Measurements from ENCODE around the gene CACUL1. TPM values are rescaled to one million over a fixed set of nuclear protein-coding genes. Genes with fewer than 3 reads are reported as not detected.
"Not testable (repeated sequence)": the region's sequence is repeated elsewhere in the genome, so short reads cannot be mapped to it uniquely, and the experiment has no call there.

The CACUL1 gene
- 16.0 TPM for polyA plus RNA-seq (2013, experiment 1 of 2)
- polyA plus RNA-seq (2013, experiment 2 of 2) = 18.2 TPM

DNA sequence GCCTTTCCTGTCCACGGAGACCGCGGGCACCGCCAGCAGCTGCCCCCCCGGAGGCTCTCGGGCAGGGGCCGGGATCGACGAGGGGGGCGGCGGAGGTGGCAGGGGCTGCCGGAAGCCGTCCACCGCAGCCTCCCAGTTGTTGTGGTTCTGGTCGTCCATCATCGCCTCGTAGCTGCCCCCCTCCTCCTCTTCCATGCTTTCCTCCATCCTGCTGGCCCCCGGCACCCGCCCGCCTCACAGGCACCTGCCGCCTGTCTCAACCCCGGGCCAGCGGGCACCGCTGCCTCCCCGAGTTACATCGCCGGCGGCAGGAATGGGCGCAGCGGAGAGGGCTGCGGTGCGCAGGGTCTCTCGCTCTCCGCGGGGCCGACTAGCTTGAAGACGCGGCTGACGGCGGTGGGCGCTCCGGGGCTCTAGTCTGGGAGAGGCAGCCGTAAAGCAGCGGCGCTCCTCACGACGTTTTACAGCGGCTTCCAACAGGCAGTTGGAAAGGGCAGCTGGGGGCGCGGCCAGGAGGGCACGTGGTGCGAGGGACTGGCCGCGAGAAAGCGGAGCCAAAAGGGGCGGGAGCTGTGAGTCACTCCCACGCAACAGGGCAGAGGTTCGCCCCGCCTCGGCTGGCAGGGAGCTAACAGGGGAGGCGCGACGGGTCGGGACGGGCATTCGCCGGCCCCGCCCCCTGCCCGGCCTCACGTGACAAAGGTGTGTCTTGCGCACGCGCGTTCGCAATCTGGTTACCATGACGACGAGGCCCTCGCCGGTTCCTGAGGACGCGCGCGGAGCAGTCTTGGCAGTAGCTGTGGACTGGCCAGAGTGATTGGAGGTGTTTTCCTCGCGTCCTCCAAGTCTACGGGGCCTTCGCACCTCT is at the start of gene CACUL1:
TSS of gene CACUL1 (minus strand) at position 415 of the 868 bp plus-strand sequence. CDS start at position 207, 208 bp downstream.
- Histone ChIP-seq H3K9me3 (ENCODE audit: insufficient read depth, low read depth, low read length) (no peaks in the 10 kb centered on the region), H3K4me1 (ENCODE audit: insufficient read depth, low read length) (peaks cover 8% of the 10 kb centered on the region), H3K9ac (ENCODE audit: low read depth, low read length) (peak within 1 kb of the TSS; percentile 91), H3K27me3 (ENCODE audit: insufficient read depth, low read length) (peaks cover 14% of the 10 kb centered on the region; the same call in 1 of the 2 replicates), H3K36me3 (ENCODE audit: insufficient read depth, low read length) (no peaks in the 10 kb centered on the region), H3K27ac (ENCODE audit: low read depth, low read length) (peak within 1 kb of the TSS; percentile 91), H3K4me3 (ENCODE audit: low read length) (peak within 1 kb of the TSS; percentile 98)
- under 1% methylated on average over 87 of the region's 87 CpGs for WGBS

DNA sequence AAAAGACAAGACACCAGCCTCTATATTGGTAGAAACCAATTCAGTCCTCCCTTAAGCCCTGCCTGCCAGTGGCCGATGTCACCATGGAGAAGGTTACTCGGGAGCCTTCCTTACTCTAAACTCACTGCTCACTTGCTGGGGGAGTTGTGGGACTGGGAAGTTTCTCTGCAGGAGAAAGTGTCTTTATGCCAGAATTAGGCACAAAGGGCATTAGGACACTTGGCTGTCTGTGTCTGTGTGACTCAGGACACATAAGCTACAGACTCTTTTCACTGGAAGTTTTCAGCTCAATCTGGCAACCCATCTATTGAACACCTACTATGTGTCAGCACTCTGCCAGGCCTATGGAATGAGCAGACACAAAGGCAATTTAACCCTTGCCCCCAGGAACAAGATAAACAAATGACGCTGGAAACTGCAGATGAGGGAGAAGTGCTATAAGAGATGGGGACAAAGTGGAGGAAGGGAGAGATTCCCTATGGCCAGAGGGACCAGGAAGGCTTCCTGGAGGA is 49.5 kb upstream of the CACUL1 start:
- Histone ChIP-seq H3K4me1 (ENCODE audit: insufficient read depth, low read length) (no peaks in the 10 kb centered on the region), H3K9me3 (ENCODE audit: insufficient read depth, low read depth, low read length) (no peaks in the 10 kb centered on the region), H3K9ac (ENCODE audit: low read depth, low read length) (no peak overlapping the region), H3K4me3 (ENCODE audit: low read length) (no peak overlapping the region), H3K36me3 (ENCODE audit: insufficient read depth, low read length) (no peaks in the 10 kb centered on the region), H3K27me3 (ENCODE audit: insufficient read depth, low read length) (no peaks in the 10 kb centered on the region), H3K27ac (ENCODE audit: low read depth, low read length) (no peak overlapping the region)
- WGBS = 51% methylated on average over 1 of the region's 3 CpGs

DNA sequence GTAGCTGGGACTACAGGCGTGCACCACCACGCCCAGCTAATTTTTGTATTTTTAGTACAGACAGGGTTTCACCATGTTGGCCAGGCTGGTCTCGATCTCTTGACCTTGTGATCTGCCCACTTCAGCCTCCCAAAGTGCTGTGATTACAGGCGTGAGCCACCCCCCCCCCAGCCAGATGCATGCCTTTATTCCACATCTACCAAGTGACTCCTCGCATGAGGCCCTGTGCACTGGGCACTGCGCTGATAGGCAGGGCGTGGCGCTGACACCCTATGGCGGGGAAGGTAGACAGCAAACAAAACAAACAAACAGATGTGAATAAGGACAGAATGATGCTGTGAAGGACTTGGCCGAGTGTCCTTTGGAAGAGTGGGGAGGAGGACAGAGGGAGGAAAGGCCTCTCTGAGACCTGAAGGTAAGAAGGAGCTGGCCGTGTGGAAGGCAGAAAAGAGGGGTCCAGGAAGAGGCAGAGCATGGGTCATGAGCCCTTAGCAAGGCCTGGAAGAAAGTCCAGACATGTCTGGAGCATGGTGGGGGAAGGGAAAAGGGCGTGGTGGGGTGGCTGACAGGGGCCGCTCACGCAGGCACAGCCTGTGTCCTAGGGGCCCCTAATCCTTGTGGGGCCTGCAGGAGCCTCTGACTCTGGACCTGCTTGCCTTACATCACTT is 47.5 kb upstream of the CACUL1 start:
- no peaks in the 10 kb centered on the region for H3K27me3 ChIP-seq (ENCODE audit: insufficient read depth, low read length)
- H3K9ac ChIP-seq (ENCODE audit: low read depth, low read length) = no peak overlapping the region
- no peaks in the 10 kb centered on the region for H3K36me3 ChIP-seq (ENCODE audit: insufficient read depth, low read length)
- no peaks in the 10 kb centered on the region for H3K9me3 ChIP-seq (ENCODE audit: insufficient read depth, low read depth, low read length)
- WGBS = 90% methylated on average over 14 of the region's 14 CpGs
- H3K4me3 ChIP-seq (ENCODE audit: low read length) = no peak overlapping the region
- no peaks in the 10 kb centered on the region for H3K4me1 ChIP-seq (ENCODE audit: insufficient read depth, low read length)
- no peak overlapping the region for H3K27ac ChIP-seq (ENCODE audit: low read depth, low read length)

DNA sequence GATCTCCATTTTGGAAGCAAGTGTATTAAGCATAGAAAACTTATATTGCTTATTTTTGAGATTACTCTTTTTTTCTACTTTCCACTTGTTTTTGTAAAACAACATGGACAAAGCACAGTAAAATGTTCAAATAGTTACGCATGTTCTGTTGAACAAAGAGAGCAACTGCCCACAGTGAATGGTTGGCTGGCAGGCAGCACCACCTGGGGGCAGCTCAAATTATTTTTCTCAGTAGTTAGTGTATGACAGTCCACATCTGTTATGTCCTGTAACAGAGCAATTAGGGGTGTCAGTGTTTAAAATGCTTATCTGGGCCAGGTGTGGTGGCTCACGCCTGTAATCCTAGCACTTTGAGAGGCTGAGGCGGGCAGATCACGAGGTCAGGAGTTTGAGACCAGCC is 46.1 kb upstream of the CACUL1 start:
- WGBS = 93% methylated on average over 4 of the region's 4 CpGs
- no peak overlapping the region for H3K27ac ChIP-seq (ENCODE audit: low read depth, low read length)
- H3K27me3 ChIP-seq (ENCODE audit: insufficient read depth, low read length) = no peaks in the 10 kb centered on the region
- no peaks in the 10 kb centered on the region for H3K4me1 ChIP-seq (ENCODE audit: insufficient read depth, low read length)
- no peak overlapping the region for H3K9ac ChIP-seq (ENCODE audit: low read depth, low read length)
- no peaks in the 10 kb centered on the region for H3K9me3 ChIP-seq (ENCODE audit: insufficient read depth, low read depth, low read length)
- H3K4me3 ChIP-seq (ENCODE audit: low read length) = no peak overlapping the region
- no peaks in the 10 kb centered on the region for H3K36me3 ChIP-seq (ENCODE audit: insufficient read depth, low read length)

DNA sequence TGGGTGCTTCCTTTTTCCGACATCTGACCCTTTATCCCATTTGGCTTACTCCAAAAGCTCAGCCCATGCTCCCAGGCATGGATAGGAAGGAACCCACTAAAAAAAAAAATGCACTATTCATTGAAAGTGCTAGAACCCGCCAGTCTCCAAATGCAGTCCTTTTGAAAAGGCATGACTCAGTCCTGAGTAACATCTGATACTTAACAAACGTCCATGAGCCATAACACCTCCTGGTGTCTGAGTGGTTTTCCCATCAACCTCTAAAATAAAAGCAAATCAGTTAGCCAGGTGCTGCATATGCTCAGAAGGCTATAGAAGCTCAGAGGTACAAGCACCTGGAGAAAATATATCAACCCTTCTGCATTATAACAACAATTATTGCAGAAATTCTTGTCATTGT is 45.0 kb upstream of the CACUL1 start:
- no peaks in the 10 kb centered on the region for H3K4me1 ChIP-seq (ENCODE audit: insufficient read depth, low read length)
- no peaks in the 10 kb centered on the region for H3K36me3 ChIP-seq (ENCODE audit: insufficient read depth, low read length)
- no peaks in the 10 kb centered on the region for H3K27me3 ChIP-seq (ENCODE audit: insufficient read depth, low read length)
- H3K9me3 ChIP-seq (ENCODE audit: insufficient read depth, low read depth, low read length) = no peaks in the 10 kb centered on the region
- no peak overlapping the region for H3K27ac ChIP-seq (ENCODE audit: low read depth, low read length)
- no peak overlapping the region for H3K4me3 ChIP-seq (ENCODE audit: low read length)
- WGBS = 79% methylated on average over 3 of the region's 3 CpGs
- H3K9ac ChIP-seq (ENCODE audit: low read depth, low read length) = no peak overlapping the region

DNA sequence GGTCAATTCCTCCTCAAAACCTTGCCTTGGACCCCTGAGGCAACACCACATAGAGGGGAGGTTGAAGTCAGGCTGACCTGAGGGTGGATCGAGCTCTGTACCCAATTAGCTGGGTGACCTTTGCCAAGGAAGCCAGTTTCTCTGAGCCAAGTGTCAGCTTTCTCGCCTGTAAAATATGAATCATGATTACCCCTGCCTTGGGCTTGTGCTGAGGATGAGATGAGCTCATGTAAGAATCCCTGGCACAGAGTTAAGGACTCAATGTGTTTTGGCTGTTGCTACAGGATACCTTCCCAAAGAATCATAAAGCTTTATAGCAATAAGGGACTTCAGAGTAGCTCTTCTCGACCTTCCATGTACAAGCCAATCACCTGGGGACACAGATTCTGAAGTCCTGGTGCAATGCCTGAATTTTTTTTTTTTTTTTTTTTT is 43.5 kb upstream of the CACUL1 start:
- Histone ChIP-seq H3K4me1 (ENCODE audit: insufficient read depth, low read length) (no peaks in the 10 kb centered on the region), H3K36me3 (ENCODE audit: insufficient read depth, low read length) (no peaks in the 10 kb centered on the region), H3K27ac (ENCODE audit: low read depth, low read length) (no peak overlapping the region), H3K9me3 (ENCODE audit: insufficient read depth, low read depth, low read length) (no peaks in the 10 kb centered on the region), H3K4me3 (ENCODE audit: low read length) (no peak overlapping the region), H3K27me3 (ENCODE audit: insufficient read depth, low read length) (no peaks in the 10 kb centered on the region), H3K9ac (ENCODE audit: low read depth, low read length) (no peak overlapping the region)
- WGBS = 93% methylated on average over 3 of the region's 3 CpGs

DNA sequence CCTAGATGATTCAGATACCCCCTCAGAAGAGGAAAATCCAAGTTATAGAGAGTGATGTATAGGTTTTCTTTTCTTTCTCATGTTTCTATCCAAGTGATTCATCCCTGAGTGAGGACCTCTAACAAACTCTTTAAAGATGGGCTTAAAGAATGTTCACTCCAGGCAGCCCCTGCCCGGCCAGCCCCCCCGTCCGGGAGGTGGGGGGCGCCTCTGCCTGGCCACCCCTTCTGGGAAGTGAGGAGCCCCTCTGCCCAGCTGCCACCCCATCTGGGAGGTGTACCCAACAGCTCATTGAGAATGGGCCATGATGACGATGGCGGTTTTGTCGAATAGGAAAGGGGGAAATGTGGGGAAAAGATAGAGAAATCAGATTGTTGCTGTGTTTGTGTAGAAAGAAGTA is 40.2 kb upstream of the CACUL1 start:
- not testable (repeated sequence) for H3K9ac ChIP-seq (ENCODE audit: low read depth, low read length); H3K4me1 ChIP-seq (ENCODE audit: insufficient read depth, low read length); H3K4me3 ChIP-seq (ENCODE audit: low read length); H3K9me3 ChIP-seq (ENCODE audit: insufficient read depth, low read depth, low read length); H3K27ac ChIP-seq (ENCODE audit: low read depth, low read length); H3K36me3 ChIP-seq (ENCODE audit: insufficient read depth, low read length); H3K27me3 ChIP-seq (ENCODE audit: insufficient read depth, low read length)
- WGBS = 92% methylated on average over 7 of the region's 7 CpGs

DNA sequence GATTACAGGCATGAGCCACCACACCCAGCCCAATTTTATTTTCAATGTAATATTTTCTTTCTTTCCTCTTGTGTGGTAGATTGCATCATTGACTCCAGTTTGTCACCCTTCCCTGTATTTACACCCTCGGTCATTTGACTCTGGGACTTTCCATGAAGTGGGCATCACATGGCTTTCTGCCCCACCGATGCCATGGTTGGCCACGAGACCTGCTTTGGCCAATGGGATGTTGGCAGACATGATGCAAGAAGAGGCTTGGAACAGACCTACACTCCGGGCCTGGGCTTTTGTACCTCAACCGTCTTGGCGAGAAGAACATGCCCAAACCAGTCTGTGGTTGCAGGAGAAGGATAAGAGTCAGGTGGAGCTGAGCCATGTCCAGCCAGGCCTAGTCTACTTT is 38.8 kb upstream of the CACUL1 start:
- Histone ChIP-seq H3K27me3 (ENCODE audit: insufficient read depth, low read length) (no peaks in the 10 kb centered on the region), H3K27ac (ENCODE audit: low read depth, low read length) (no peak overlapping the region), H3K4me3 (ENCODE audit: low read length) (no peak overlapping the region), H3K9me3 (ENCODE audit: insufficient read depth, low read depth, low read length) (no peaks in the 10 kb centered on the region), H3K36me3 (ENCODE audit: insufficient read depth, low read length) (no peaks in the 10 kb centered on the region), H3K9ac (ENCODE audit: low read depth, low read length) (no peak overlapping the region), H3K4me1 (ENCODE audit: insufficient read depth, low read length) (no peaks in the 10 kb centered on the region)
- 92% methylated on average over 6 of the region's 6 CpGs for WGBS

DNA sequence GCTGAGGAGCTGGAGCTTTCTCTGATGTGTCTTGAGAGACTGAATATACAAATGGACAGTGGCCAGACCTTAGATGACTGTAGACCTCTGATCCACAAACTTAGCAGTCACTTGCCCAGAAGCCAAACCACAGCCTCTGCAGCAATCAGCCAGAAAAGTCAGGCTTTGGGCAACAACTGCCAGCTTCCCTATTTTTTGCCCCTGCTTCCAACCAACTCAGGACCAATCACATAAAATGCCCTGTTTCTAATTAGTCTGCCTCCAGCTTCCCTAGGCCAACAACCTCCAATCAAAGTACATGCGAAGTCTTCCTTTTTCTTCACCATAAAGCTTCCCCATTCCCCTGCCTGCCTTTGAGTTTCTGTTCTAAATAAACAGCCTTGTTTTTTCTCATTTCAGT is 37.8 kb upstream of the CACUL1 start:
- Histone ChIP-seq H3K27ac (ENCODE audit: low read depth, low read length) (no peak overlapping the region), H3K4me1 (ENCODE audit: insufficient read depth, low read length) (no peaks in the 10 kb centered on the region), H3K9ac (ENCODE audit: low read depth, low read length) (no peak overlapping the region), H3K4me3 (ENCODE audit: low read length) (no peak overlapping the region), H3K27me3 (ENCODE audit: insufficient read depth, low read length) (no peaks in the 10 kb centered on the region), H3K36me3 (ENCODE audit: insufficient read depth, low read length) (no peaks in the 10 kb centered on the region), H3K9me3 (ENCODE audit: insufficient read depth, low read depth, low read length) (no peaks in the 10 kb centered on the region)
- 92% methylated on average over 1 of the region's 1 CpG for WGBS

DNA sequence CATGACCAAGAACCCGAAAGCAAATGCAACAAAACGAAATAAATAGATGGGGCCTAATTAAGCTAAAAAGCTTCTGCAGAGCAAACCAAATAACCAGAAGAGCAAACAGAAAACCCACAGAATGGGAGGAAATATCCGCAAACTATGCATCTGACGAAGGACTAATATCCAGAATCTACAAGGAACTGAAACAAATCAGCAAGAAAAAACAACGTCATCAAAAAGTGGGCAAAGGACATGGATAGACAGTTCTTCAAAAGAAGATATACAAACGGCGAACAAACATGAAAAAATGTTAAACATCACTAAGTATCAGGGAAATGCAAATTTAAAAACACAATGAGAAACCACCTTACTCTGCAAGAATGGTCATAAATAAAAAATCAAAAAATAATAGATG is 35.3 kb upstream of the CACUL1 start:
- WGBS = 94% methylated on average over 7 of the region's 7 CpGs

DNA sequence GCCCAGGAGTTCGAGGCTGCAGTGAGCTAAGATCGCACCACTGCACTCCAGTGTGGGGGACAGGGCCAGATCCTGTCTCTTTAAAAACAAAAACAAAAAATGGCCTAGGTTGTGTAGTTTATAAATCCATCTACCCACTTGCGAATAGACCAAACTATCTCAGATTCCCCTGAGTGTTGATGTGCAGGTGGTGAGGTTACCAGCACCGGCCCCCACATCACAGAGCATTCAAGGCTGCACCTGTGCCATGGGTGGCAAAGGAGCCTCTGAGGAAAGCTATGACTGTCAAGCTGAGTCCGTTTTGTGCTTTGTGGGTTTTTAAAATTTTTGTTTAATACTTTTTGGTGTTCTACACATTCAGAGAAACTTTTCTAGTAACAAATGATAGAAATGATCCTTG is 30.8 kb upstream of the CACUL1 start:
- H3K4me3 ChIP-seq (ENCODE audit: low read length) = no peak overlapping the region
- WGBS = 85% methylated on average over 4 of the region's 5 CpGs
- H3K9me3 ChIP-seq (ENCODE audit: insufficient read depth, low read depth, low read length) = no peaks in the 10 kb centered on the region
- no peaks in the 10 kb centered on the region for H3K36me3 ChIP-seq (ENCODE audit: insufficient read depth, low read length)
- no peaks in the 10 kb centered on the region for H3K27me3 ChIP-seq (ENCODE audit: insufficient read depth, low read length)
- no peak overlapping the region for H3K9ac ChIP-seq (ENCODE audit: low read depth, low read length)
- H3K4me1 ChIP-seq (ENCODE audit: insufficient read depth, low read length) = no peaks in the 10 kb centered on the region
- no peak overlapping the region for H3K27ac ChIP-seq (ENCODE audit: low read depth, low read length)

More for the DNA sequence above, 35.3 kb upstream of the CACUL1 start:
- Histone ChIP-seq H3K4me1 (ENCODE audit: insufficient read depth, low read length) (no peaks in the 10 kb centered on the region), H3K27ac (ENCODE audit: low read depth, low read length) (no peak overlapping the region), H3K9ac (ENCODE audit: low read depth, low read length) (no peak overlapping the region), H3K27me3 (ENCODE audit: insufficient read depth, low read length) (no peaks in the 10 kb centered on the region), H3K4me3 (ENCODE audit: low read length) (no peak overlapping the region), H3K9me3 (ENCODE audit: insufficient read depth, low read depth, low read length) (no peaks in the 10 kb centered on the region), H3K36me3 (ENCODE audit: insufficient read depth, low read length) (no peaks in the 10 kb centered on the region)
